Right renal pelvis (tissue), 4 donors: ENCODE results near the gene LSM3. TPM values are rescaled to one million over a fixed set of nuclear protein-coding genes. Genes with fewer than 3 reads are reported as not detected.

ENCODE experiments used
- DNase-seq, 4 donors: peaks; one replicate each; pipeline ENCODE4 v3.0.0-alpha.2; 2013; ENCODE audit warnings: low read depth in 4 of 4, low spot score in 3 of 4, missing footprints in 1 of 4
- polyA plus RNA-seq, 4 donors: library from polyadenylated mRNA; unstranded; fragments of 120-200 nt; gene quantifications; one replicate each; pipeline ENCODE4 v1.2.1, GENCODE V29; 2013; ENCODE audit not compliant: insufficient read length in 4 of 4

Gene LSM3
- polyA plus RNA-seq, 4 donors, result 17.2 to 19.5 (median 18.3) TPM

GRCh38 chr3:14142567-14143270, 35.9 kb upstream of the LSM3 start:
- DNase-seq, result no peak

DNA sequence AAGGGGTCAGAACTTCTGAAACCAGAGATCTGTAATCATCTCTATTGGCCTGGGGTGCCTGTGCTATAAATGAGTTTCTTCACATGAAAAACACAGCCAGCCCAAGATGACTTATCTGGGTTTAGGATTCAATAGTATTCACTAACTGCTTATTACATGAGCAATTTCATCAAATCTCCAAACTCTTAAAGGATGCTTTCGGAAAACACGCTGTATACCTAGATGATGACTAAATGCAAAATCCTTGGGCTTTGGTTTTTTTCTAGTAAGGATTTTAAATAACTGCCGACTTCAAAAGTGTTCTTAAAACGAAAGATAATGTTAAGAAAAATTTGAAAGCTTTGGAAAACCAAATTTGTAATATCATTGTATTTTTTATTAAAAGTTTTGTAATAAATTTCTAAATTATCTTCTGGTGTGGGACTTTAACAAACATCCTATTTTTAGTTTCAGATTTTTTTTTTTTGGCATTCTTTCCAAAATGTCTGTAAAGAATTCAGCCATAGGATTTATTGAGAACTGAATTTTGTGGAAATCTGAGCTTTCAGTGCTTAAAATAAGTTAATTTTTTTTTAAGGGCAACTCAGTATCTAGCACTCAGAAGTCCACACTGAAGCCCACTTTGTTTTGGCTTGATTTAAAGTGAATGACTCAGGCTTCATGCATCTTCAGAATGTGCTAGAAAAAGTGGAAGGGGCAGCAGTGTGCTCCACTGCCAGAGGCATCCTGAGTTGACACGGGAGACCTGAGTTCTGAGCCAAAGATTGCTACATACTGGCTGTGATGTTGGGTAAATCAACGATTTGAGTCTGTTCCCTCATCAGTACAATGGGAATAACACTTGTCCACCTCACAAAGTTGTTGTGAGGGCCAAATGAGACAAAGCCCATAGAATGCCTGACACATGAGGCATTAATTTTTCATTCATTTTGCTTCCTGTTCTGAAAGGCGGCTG, 35.1 kb upstream of the LSM3 start:
- DNase-seq, result peak in 1 of 4 donors; percentile 20

DNA sequence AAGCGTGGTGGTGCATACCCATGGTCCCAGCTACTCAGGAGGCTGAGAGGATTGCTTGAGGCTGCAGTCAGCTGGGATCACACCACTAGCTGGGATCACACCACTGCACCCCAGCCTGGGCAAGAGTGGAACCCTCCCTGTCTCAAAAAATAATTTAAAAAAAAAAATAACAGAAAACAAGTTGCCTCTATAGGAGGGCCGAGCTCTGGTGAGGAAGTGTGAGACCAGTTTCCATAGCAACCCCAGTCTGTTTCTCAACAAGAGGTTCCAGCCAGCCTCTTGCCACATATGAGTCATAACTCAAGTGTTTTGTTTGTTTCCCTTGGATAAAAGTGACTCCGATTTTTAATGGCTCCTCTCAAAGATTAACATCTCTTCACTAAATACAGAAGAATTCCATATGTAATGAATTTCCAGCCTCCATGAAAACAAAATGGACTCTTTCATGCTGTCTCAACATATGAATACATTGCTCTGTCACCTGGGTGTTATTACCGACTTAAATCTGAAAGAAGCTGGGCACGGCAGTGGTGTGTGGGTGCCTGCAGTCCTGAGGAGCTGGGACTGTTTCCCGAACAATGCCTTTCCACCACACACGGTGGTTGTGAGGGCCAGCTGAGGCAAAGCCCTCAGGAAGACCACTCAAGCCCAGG, 34.1 kb upstream of the LSM3 start:
- DNase-seq, result peak; percentile 65 to 87 (median 82)

- DNase-seq, result no peak
Measured at GRCh38 chr3:14145236-14145635, 33.4 kb upstream of the LSM3 start.

- no peak for DNase-seq
Measured at GRCh38 chr3:14145670-14146380, 32.8 kb upstream of the LSM3 start.

GRCh38 chr3:14146381-14147065, 32.1 kb upstream of the LSM3 start:
- no peak for DNase-seq

DNA sequence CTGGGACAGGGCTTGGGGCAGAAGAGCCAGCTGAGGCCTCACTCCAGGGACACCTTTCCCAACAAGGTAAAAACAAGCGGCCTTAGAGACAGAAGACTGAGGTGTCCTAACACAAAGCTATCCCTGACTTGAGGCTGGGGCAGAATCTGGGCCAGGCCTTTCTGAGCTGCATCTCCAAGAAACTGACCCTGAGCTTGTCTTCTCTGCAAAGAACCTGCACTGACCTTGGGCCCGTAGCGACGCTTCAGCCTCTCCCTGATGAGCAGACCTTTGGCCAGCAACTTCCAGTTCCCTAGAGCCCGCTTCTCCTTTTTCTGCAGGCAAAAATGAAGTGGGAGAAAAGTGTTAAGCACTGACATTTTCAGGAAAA, 31.6 kb upstream of the LSM3 start:
- no peak for DNase-seq

DNA sequence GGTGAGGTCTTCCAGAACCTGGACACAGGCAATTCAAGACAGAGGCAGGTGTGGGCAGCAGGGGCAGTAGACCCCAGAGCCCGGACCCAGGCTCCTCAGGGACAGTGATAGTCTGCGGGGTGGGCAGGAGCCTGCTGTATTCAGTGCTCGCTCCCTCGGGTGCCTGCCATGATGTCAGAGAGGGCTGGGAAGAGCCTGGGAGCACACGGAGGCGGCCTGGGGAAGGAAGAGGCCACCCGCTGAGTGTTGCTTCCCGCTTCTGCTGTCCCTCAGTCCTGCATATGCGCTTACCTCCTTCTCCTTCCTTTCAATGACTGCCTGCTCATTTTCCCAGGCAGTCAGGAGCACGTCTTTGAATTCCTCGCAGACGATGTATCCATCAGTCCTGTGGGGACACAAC, 31.0 kb upstream of the LSM3 start:
- no peak for DNase-seq

- DNase-seq, result no peak
Measured at GRCh38 chr3:14148041-14148985, 30.3 kb upstream of the LSM3 start.

GRCh38 chr3:14150078-14150477, 28.5 kb upstream of the LSM3 start:
- no peak for DNase-seq

DNA sequence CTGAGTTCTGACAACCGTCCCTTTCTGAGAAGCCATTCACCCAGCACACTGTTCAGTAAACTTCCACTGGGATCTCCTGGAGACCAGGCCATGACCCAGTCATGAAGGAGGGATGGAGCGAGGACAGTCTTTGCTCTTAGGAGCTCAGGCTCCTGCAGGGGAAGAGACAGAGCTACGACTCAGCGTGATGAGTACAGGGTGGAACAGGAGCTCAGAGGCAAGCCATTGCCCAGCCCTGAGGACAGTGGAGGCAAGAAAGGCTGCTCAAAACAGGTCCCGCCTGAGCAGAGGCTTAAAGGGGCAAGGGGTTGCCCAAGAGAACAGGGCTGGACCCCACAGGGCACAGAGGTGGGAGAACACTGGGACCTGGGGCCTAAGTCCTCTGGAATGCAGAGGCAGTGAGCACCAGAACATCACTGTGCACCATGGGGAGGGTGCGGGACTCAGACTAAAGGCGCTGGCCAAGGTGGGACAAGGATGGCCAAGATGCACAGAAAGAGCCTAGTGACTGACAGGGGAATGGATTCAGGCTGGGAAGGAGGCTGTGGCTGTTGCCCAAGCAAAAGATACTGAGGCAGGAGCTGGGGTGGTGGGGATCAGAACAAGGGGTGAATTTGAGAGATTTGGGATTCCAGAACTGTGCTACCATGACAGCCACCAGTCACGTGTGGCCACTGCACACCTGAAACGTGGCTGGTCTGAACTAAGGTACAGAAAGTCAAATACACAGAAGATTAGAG, 28.0 kb upstream of the LSM3 start:
- no peak for DNase-seq

DNA sequence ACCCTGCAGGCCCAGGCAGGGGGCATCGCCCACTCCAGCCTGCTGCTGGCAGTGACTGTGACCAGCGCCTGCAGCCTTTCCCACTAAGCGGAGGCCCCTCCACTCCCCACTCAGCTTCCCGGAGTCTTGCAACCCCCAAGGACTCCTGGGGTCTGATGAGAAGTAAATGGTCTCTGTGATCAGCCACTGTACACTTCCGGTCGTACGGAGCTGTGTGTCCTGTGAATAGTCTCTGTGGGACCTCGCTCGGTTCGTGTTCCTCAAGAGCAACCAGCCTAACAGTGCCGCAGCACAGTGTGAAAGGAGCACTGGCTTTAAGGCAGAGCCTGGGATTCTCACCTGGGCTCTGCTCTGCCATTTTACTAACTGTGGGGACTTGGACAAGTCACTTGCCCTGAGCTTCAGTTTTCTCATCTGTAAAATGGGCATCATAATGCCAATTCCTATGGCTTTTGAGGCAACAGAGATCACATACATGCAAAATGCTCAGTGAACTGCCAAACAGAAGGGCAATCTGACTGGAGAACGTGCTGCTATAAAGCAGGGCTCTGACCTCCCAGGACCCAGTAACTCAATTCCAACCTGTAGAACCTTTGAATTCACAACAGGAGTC, 27.0 kb upstream of the LSM3 start:
- DNase-seq, result no peak

- DNase-seq, result no peak
Measured at GRCh38 chr3:14152233-14152962, 26.2 kb upstream of the LSM3 start.

GRCh38 chr3:14152963-14153355, 25.7 kb upstream of the LSM3 start:
- no peak for DNase-seq

- DNase-seq, result no peak
Measured at GRCh38 chr3:14153663-14154062, 25.0 kb upstream of the LSM3 start.

DNA sequence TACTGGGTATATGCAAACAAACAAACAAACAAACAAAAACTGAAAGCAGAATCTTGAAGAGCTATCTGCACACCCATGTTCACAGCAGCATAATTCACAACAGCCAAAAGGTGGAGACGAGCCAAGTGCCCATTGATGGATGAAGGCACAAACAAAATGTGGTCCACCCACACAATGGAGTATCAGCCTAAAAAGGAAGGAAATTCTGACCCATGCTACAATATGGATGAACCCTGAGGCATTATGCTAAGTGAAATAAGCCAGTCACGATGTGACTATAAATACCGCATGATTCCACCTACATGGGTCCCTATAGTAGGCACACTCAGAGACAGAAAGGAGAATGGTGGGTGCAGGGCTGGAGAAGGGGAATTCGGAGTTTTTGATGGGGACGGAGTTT, 24.3 kb upstream of the LSM3 start:
- DNase-seq, result no peak

DNA sequence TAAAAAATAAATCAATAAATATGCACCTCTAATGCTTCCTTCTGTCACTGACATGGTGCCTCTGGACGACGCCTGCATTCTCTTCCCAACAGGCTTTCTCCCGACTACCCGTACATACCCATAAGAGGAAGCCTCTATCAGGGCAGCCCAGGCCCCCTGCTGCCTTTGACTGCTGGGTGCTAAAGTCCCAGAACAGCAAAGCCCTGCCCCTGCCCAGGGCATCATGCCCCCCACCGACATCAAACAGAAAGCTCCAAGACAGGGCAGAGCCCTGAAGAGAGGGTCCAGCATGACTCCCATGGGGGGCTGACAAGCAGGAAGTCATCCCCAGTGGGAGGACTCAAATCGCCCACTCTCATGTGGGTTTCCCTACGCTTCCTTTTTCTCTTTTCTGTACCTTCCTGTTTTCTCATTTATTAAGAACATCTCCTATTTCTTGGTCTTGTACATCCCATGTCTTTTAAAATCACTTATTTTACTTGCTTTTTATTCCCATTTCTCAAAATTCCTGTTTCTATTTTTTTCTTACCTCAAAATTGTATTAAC, 23.6 kb upstream of the LSM3 start:
- DNase-seq, result no peak
